Measurements from ENCODE around the gene UBE2H.

The UBE2H gene

GRCh38 chr7:129804890-129805719 is 147.7 kb downstream of the UBE2H start:
- Histone ChIP-seq H3K9me3 (ENCODE audit: insufficient read depth, low read depth, low read length) (no peaks in the 10 kb centered on the region), H3F3A (ENCODE audit: low read depth) (no peaks in the 10 kb centered on the region), H3K9me2 (replicated peaks; ENCODE audit: low read depth, low read length) (no peaks in the 10 kb centered on the region), H3K79me2 (ENCODE audit: insufficient read depth, low read length) (no peaks in the 10 kb centered on the region), H3K36me3 (ENCODE audit: insufficient read depth, low read length) (no peaks in the 10 kb centered on the region), H3K27me3 (ENCODE audit: insufficient read depth, low read length, poor library complexity, severe bottlenecking) (no peaks in the 10 kb centered on the region), H3K4me1 (ENCODE audit: insufficient read depth, low read length, poor library complexity, severe bottlenecking) (no peaks in the 10 kb centered on the region), H4K20me1 (ENCODE audit: insufficient read depth, low read length, poor library complexity, severe bottlenecking) (no peaks in the 10 kb centered on the region), H3K9ac (ENCODE audit: low read depth, low read length, poor library complexity, severe bottlenecking) (no peak overlapping the region), H3K4me3 (ENCODE audit: low read length, poor library complexity, severe bottlenecking) (no peak overlapping the region), H3K4me2 (ENCODE audit: low read depth, low read length, poor library complexity, severe bottlenecking) (no peak overlapping the region), H2AFZ (ENCODE audit: low read length) (no peak overlapping the region)
- TF ChIP-seq CTCF (conservative IDR thresholded peaks at IDR 0.05; ENCODE audit: low read length) = no peak
- TF ChIP-seq EZH2phosphoT487 (IDR thresholded peaks at IDR 0.05; ENCODE audit: borderline replicate concordance) = no peak

GRCh38 chr7:129804111-129804889 is 148.5 kb downstream of the UBE2H start:
- no peak for TF ChIP-seq EZH2phosphoT487 (IDR thresholded peaks at IDR 0.05; ENCODE audit: borderline replicate concordance)
- TF ChIP-seq CTCF (conservative IDR thresholded peaks at IDR 0.05; ENCODE audit: low read length) = no peak
- H2AFZ ChIP-seq (ENCODE audit: low read length) = no peak overlapping the region

GRCh38 chr7:129803546-129804081 is 149.1 kb downstream of the UBE2H start:
- Histone ChIP-seq H3K4me3 (ENCODE audit: low read length, poor library complexity, severe bottlenecking) (no peak overlapping the region), H3K4me1 (ENCODE audit: insufficient read depth, low read length, poor library complexity, severe bottlenecking) (no peaks in the 10 kb centered on the region), H3K79me2 (ENCODE audit: insufficient read depth, low read length) (no peaks in the 10 kb centered on the region), H2AFZ (ENCODE audit: low read length) (no peak overlapping the region), H3K4me2 (ENCODE audit: low read depth, low read length, poor library complexity, severe bottlenecking) (no peak overlapping the region), H3K27me3 (ENCODE audit: insufficient read depth, low read length, poor library complexity, severe bottlenecking) (no peaks in the 10 kb centered on the region), H3K9ac (ENCODE audit: low read depth, low read length, poor library complexity, severe bottlenecking) (no peak overlapping the region), H4K20me1 (ENCODE audit: insufficient read depth, low read length, poor library complexity, severe bottlenecking) (no peaks in the 10 kb centered on the region), H3F3A (ENCODE audit: low read depth) (no peaks in the 10 kb centered on the region), H3K36me3 (ENCODE audit: insufficient read depth, low read length) (no peaks in the 10 kb centered on the region), H3K9me3 (ENCODE audit: insufficient read depth, low read depth, low read length) (no peaks in the 10 kb centered on the region), H3K9me2 (replicated peaks; ENCODE audit: low read depth, low read length) (no peaks in the 10 kb centered on the region)
- TF ChIP-seq EZH2phosphoT487 (IDR thresholded peaks at IDR 0.05; ENCODE audit: borderline replicate concordance) = no peak
- TF ChIP-seq CTCF (conservative IDR thresholded peaks at IDR 0.05; ENCODE audit: low read length) = no peak

More at GRCh38 chr7:129804111-129804889, 148.5 kb downstream of the UBE2H start:
- H4K20me1 ChIP-seq (ENCODE audit: insufficient read depth, low read length, poor library complexity, severe bottlenecking) = no peaks in the 10 kb centered on the region
- no peaks in the 10 kb centered on the region for H3K9me2 ChIP-seq (replicated peaks; ENCODE audit: low read depth, low read length)
- no peaks in the 10 kb centered on the region for H3K27me3 ChIP-seq (ENCODE audit: insufficient read depth, low read length, poor library complexity, severe bottlenecking)
- no peaks in the 10 kb centered on the region for H3K4me1 ChIP-seq (ENCODE audit: insufficient read depth, low read length, poor library complexity, severe bottlenecking)
- no peak overlapping the region for H3K9ac ChIP-seq (ENCODE audit: low read depth, low read length, poor library complexity, severe bottlenecking)
- H3K79me2 ChIP-seq (ENCODE audit: insufficient read depth, low read length) = no peaks in the 10 kb centered on the region
- no peaks in the 10 kb centered on the region for H3K9me3 ChIP-seq (ENCODE audit: insufficient read depth, low read depth, low read length)
- H3F3A ChIP-seq (ENCODE audit: low read depth) = no peaks in the 10 kb centered on the region
- no peak overlapping the region for H3K4me2 ChIP-seq (ENCODE audit: low read depth, low read length, poor library complexity, severe bottlenecking)
- no peak overlapping the region for H3K4me3 ChIP-seq (ENCODE audit: low read length, poor library complexity, severe bottlenecking)
- no peaks in the 10 kb centered on the region for H3K36me3 ChIP-seq (ENCODE audit: insufficient read depth, low read length)

All from Loucy (cell line).